Natural killer cell (primary cell): ENCODE measurements around the gene TMEM225B. TPM values are rescaled to one million over a fixed set of nuclear protein-coding genes. Genes with fewer than 3 reads are reported as not detected.

Experiments used
- ATAC-seq, 3 donors: fragments of 150-1000 bp in 2 of 3; fragments of 200-7000 bp in 1 of 3; cut with Tn5 transposase; 1 replicate in 1 of 3; 2 replicates in 2 of 3; pipeline ENCODE4 v1.10.0; 2021; ENCODE audit warnings: mild to moderate bottlenecking in 2 of 3, moderate library complexity in 2 of 3
- DNase-seq, 2 donors: peaks; one replicate each; pipeline versions ENCODE4 v3.0.0 to v3.0.0-alpha.2; 2013 to 2021; ENCODE audit warnings: mixed read lengths in 1 of 2
- H3K27ac ChIP-seq: one replicate; pipeline ENCODE4 v1.5.1; 2013; ENCODE audit warnings: mild to moderate bottlenecking, low read length
- H3K27me3 ChIP-seq: one replicate; pipeline ENCODE4 v1.6.1; 2013; ENCODE audit warnings: low read length; ENCODE audit not compliant: control insufficient read depth, insufficient read depth
- H3K36me3 ChIP-seq: one replicate; pipeline ENCODE4 v1.6.1; 2013; ENCODE audit warnings: low read length; ENCODE audit not compliant: control insufficient read depth, insufficient read depth
- H3K4me1 ChIP-seq: one replicate; pipeline ENCODE4 v1.6.1; 2013; ENCODE audit warnings: low read length; ENCODE audit not compliant: control insufficient read depth, insufficient read depth
- H3K4me3 ChIP-seq: one replicate; pipeline ENCODE4 v1.5.1; 2013; ENCODE audit warnings: low read length
- H3K9me3 ChIP-seq: one replicate; pipeline ENCODE4 v1.6.1; 2013; ENCODE audit warnings: low read length; ENCODE audit not compliant: control insufficient read depth, insufficient read depth
- H3K27ac Mint-ChIP-seq, 2 donors: one replicate each; pipeline ENCODE4 v1.8.0; 2022; ENCODE audit warnings: mild to moderate bottlenecking in 2 of 2, mixed read lengths in 2 of 2, moderate library complexity in 1 of 2
- H3K27me3 Mint-ChIP-seq, 2 donors: one replicate each; pipeline ENCODE4 v1.8.0; 2022; ENCODE audit warnings: low read depth in 2 of 2, mixed read lengths in 2 of 2
- H3K36me3 Mint-ChIP-seq: one replicate; pipeline ENCODE4 v1.8.0; 2022; ENCODE audit warnings: mixed read lengths
- H3K4me1 Mint-ChIP-seq, 2 donors: one replicate each; pipeline ENCODE4 v1.8.0; 2022; ENCODE audit warnings: mixed read lengths in 2 of 2
- H3K4me3 Mint-ChIP-seq: one replicate; pipeline ENCODE4 v1.8.0; 2022; ENCODE audit warnings: mild to moderate bottlenecking, moderate library complexity, mixed read lengths
- H3K9me3 Mint-ChIP-seq, 2 donors: one replicate each; pipeline ENCODE4 v1.8.0; 2022; ENCODE audit warnings: mixed read lengths in 2 of 2
- WGBS: methylation state at CpG from one replicate; pipeline ENCODE4 v1.1.7; 2013; ENCODE audit warnings: missing lambda C conversion rate; ENCODE audit not compliant: insufficient coverage; 5-methylcytosine and 5-hydroxymethylcytosine counted together
- intact Hi-C: fragments of 100-400 bp; cut with micrococcal nuclease; formaldehyde crosslinking; loops from one replicate; pipeline ENCODE4 v1.14.2; 2022
- total RNA-seq, 4 donors: library from RNA; stranded (reverse); fragments of 120-200 nt in 1 of 4; gene quantifications; one replicate each; pipeline versions ENCODE4 v1.2.3 to v1.2.4, GENCODE V29; 2013 to 2022
- TF ChIP-seq, protein P1 (sequence below): fragments of 200-600 bp; IDR thresholded peaks from one replicate; pipeline ENCODE4 v1.8.0; 2022; ENCODE audit warnings: antibody characterized with exemption

Gene TMEM225B
- total RNA-seq, 3 donors from 2014 or later (not counting 1 experiment from before 2014, with no cell fraction given): 1.4 to 2.5 (median 2.0) TPM

DNA sequence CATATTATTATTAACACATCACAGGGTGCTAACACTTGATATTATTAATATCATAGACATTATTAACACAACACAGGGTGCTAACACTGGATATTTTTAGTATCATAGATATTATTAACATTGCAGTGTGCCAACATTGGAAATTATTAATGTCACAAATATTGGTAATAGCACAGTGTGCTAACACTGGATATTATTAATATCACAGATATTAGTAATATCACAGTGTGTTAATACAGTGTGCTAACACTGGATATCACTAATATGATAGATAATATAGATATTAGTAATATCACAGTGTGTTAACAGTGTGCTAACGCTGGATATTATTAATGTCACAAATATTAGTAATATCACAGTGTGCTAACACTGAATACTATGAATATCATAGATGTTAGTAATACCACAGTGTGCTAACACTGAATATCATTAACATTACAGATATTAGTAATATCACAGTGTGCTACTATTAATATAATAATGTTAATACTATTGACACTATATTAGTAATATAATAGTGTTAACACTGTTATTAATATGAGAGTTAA is 1.6 kb upstream of the TMEM225B start:
- Mint-ChIP-seq H3K27ac (no peak overlapping the region), H3K9me3 (no peaks in the 10 kb centered on the region), H3K4me3 (no peak overlapping the region), H3K4me1 (no peaks in the 10 kb centered on the region), H3K36me3 (no peaks in the 10 kb centered on the region), H3K27me3 (no peaks in the 10 kb centered on the region)
- no peaks in the 10 kb centered on the region for H3K9me3 ChIP-seq
- intact Hi-C loops: no loop called here
- WGBS: no CpG with 5 or more reads among the region's 1 CpG
- H3K27me3 ChIP-seq: no peaks in the 10 kb centered on the region
- no peaks in the 10 kb centered on the region for H3K4me1 ChIP-seq
- DNase-seq: no peak
- TF ChIP-seq, protein P1, sequence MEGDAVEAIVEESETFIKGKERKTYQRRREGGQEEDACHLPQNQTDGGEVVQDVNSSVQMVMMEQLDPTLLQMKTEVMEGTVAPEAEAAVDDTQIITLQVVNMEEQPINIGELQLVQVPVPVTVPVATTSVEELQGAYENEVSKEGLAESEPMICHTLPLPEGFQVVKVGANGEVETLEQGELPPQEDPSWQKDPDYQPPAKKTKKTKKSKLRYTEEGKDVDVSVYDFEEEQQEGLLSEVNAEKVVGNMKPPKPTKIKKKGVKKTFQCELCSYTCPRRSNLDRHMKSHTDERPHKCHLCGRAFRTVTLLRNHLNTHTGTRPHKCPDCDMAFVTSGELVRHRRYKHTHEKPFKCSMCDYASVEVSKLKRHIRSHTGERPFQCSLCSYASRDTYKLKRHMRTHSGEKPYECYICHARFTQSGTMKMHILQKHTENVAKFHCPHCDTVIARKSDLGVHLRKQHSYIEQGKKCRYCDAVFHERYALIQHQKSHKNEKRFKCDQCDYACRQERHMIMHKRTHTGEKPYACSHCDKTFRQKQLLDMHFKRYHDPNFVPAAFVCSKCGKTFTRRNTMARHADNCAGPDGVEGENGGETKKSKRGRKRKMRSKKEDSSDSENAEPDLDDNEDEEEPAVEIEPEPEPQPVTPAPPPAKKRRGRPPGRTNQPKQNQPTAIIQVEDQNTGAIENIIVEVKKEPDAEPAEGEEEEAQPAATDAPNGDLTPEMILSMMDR: no peak
- no peak for ATAC-seq
- H3K36me3 ChIP-seq: no peaks in the 10 kb centered on the region
- no peak overlapping the region for H3K4me3 ChIP-seq
- no peak overlapping the region for H3K27ac ChIP-seq

GRCh38 chr7:99599836-99600235 is 1.8 kb downstream of the TMEM225B start:
- H3K27me3 ChIP-seq: no peaks in the 10 kb centered on the region
- Mint-ChIP-seq H3K9me3 (no peaks in the 10 kb centered on the region), H3K36me3 (no peaks in the 10 kb centered on the region), H3K27me3 (no peaks in the 10 kb centered on the region), H3K27ac (no peak overlapping the region), H3K4me3 (no peak overlapping the region), H3K4me1 (no peaks in the 10 kb centered on the region)
- TF ChIP-seq, protein P1: no peak
- H3K4me1 ChIP-seq: no peaks in the 10 kb centered on the region
- WGBS: 96% methylated on average over 4 of the region's 4 CpGs
- intact Hi-C loops: no loop called here
- H3K4me3 ChIP-seq: no peak overlapping the region
- no peaks in the 10 kb centered on the region for H3K9me3 ChIP-seq
- H3K27ac ChIP-seq: no peak overlapping the region
- no peaks in the 10 kb centered on the region for H3K36me3 ChIP-seq
- DNase-seq (no peak), ATAC-seq (no peak)

- Histone ChIP-seq H3K27ac (no peak overlapping the region), H3K4me3 (no peak overlapping the region), H3K4me1 (no peaks in the 10 kb centered on the region), H3K27me3 (no peaks in the 10 kb centered on the region), H3K9me3 (no peaks in the 10 kb centered on the region), H3K36me3 (no peaks in the 10 kb centered on the region)
- Mint-ChIP-seq H3K27ac (no peak overlapping the region), H3K36me3 (no peaks in the 10 kb centered on the region), H3K4me3 (no peak overlapping the region), H3K4me1 (no peaks in the 10 kb centered on the region), H3K9me3 (no peaks in the 10 kb centered on the region), H3K27me3 (no peaks in the 10 kb centered on the region)
- TF ChIP-seq, protein P1: no peak
- intact Hi-C loops: no loop called here
- ATAC-seq: no peak
- WGBS: 84% methylated on average over 7 of the region's 7 CpGs
- no peak for DNase-seq
These were observed 3.7 kb downstream of the TMEM225B start for GRCh38 chr7:99601656-99602310.

DNA sequence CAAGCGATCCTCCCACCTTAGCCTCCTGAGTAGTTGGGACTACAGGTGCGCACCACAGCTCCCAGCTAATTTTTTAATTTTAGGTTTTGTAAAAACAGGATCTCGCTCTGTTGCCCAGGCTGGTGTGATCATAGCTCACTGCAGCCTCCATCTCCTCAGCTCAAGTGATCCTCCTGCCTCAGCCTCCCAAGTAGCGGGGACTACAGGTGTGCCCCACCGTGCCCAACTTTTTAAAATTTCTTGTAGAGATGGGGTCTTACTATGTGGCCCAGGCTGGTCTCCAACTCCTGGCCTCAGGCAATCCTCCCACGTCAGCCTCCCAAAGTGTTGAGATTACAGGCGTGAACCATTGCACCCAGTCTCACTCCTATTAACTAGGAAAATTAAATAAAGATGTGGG is 7.5 kb downstream of the TMEM225B start:
- no peaks in the 10 kb centered on the region for H3K9me3 Mint-ChIP-seq
- Histone ChIP-seq H3K4me3 (no peak overlapping the region), H3K27ac (no peak overlapping the region), H3K36me3 (no peaks in the 10 kb centered on the region), H3K4me1 (no peaks in the 10 kb centered on the region), H3K27me3 (no peaks in the 10 kb centered on the region), H3K9me3 (no peaks in the 10 kb centered on the region)
- intact Hi-C loops: no loop called here
- WGBS: 97% methylated on average over 7 of the region's 7 CpGs
- TF ChIP-seq, protein P1: no peak
- H3K4me1 Mint-ChIP-seq: no peaks in the 10 kb centered on the region
- H3K27me3 Mint-ChIP-seq: no peaks in the 10 kb centered on the region
- no peak for DNase-seq
- H3K36me3 Mint-ChIP-seq: no peaks in the 10 kb centered on the region
- no peak for ATAC-seq
- no peak overlapping the region for H3K27ac Mint-ChIP-seq
- H3K4me3 Mint-ChIP-seq: no peak overlapping the region
